GM21528 (cell line): ENCODE measurements around the gene LPP.

Source experiments
- ATAC-seq: cut with Tn5 transposase; IDR thresholded peaks from one replicate; pipeline ENCODE4 v1.9.1; 2021; ENCODE audit warnings: mild to moderate bottlenecking, moderate library complexity; ENCODE audit not compliant: unreplicated experiment, low FRiP score

Gene LPP

GRCh38 chr3:188166441-188166840 is 12.5 kb downstream of the LPP start:
- ATAC-seq = no peak

GRCh38 chr3:188168186-188168585 is 14.2 kb downstream of the LPP start:
- no peak for ATAC-seq

DNA sequence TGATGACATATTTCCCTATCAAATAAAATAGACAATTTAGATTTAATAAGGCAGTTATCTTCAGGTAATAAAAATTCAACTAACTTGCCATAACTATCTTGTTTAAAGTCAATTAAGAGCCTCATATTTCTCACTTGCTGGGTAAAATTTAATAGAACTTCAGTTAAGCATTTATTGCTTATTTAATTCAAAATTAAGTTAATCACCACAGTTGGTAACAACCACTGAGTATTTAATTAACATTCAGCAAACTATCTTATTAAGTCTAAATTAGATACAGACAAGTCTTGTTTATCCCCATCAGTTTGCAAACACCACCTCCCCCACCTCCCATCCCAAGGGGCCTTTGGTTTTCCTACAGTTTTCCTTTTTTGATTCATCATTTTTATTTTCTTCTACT is 14.7 kb downstream of the LPP start:
- no peak for ATAC-seq

- ATAC-seq = no peak
These were observed 16.0 kb downstream of the LPP start for GRCh38 chr3:188169830-188170455.

DNA sequence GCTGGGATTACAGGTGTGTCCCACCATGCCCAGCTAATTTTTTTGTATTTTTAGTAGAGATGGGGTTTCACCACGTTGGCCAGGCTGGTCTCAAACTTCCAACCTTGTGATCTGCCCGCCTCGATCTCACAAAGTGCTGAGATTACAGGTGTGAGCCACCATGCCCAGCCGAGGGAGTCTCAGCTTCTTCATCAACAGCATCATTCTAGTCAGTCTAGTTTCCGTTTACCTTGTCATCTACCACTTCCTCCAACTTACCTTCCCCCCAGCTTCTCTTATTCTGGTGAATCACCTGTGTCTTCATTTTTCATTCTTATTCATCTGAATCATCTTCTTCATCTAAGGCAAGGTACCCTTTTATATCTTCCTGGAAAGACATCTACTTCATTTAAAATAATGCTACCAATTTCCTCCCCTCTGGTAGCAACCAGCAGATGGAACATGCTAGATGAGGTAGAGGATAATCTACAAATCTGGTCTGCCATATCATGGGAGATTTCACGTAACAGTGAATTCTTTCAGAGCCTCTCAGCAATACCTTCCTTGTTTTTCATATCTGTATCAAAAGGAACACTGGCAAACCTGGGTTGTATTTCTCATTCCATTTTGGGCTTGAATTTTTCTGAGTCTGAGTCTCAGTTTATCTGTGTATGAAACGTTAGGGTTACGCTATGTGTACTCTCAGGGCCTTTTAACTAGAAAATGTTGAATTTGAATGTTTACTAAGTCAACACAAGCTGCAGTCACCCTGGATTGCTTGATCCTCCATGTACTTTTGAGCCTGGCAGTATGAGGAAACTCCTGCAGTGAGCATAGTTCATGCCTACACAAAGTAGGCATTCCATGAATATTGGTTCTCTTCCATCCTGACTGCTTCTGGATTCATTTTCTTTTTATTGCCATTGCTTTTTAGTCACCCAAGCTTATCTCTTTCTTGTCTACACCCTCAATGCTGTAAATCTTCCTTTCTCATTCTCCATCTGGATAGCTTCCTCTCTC is 16.8 kb downstream of the LPP start:
- no peak for ATAC-seq

DNA sequence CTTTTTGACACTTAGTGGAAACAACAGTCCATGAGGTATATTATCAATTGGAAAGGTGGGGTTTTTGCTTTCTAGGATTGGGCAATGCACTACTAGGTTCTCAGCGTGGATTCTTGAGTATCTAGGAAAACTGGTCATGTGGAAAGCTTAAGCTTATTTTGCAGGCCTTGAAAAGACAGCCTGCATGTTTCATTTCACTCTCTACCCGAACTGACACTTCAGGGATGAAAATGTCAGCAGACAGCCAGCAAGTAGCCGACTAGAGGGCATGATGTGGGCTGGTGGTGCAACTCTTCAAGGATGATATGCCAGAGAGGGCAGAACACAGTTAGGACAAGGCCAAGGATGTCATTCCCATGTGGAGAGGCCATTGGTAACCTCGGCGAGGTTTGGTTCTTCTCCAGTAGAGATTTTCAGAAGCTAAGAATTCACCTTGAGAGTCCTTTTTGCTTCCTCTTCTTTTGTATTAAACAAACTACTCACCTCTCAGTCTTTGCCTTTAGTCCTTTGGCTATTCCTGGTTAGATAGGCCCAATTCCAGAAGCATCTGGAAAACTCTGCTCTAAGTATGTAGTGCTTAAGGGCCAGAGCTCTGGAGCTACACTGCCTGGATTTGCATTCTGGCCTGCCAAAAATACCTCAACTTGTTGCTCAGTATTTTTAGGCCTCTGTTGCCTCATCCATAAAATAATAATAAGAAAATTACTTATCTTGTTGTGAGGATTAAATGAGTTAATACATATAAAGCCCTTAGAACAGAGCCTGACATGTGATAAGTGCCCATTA is 17.9 kb downstream of the LPP start:
- no peak for ATAC-seq

GRCh38 chr3:188174317-188175044 is 20.5 kb downstream of the LPP start:
- ATAC-seq = no peak

DNA sequence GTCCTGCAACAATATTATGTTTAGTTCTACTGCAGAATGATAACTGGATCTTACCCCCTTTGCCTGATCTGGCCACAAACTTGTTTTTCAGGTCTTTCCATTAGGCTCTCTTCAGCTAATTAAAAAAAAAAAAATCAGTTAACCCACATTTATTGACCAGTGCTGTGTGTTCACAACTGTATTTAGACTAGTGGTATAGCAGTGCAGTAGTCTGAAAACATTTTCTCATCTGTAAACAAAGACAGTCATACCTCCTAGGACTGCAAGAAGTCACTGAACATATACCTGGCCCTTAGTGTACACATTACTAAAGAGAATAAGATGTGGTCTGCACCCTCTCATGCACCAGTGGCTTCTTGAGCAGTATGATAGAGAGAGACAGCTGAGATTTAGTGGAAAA is 22.5 kb downstream of the LPP start:
- no peak for ATAC-seq

DNA sequence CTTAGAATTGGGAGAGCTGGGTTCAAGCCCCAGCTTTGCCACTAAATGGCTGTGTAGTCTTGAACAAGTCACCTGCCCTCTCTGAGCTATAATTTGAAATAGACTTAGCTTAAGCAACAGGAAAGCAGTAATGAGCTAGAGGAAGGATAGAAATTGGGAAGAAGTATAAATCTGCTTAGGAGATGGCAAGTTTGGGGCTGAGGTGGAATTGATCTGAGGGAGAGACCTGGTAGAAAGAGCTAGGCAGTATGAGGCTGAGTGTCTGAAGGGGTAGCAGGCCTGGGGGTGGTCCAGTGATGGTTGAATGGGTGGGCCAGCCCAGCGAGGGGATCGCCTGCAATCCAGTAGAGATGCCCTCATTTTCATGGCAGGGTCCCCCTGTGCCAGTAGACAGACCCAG is 22.9 kb downstream of the LPP start:
- no peak for ATAC-seq

DNA sequence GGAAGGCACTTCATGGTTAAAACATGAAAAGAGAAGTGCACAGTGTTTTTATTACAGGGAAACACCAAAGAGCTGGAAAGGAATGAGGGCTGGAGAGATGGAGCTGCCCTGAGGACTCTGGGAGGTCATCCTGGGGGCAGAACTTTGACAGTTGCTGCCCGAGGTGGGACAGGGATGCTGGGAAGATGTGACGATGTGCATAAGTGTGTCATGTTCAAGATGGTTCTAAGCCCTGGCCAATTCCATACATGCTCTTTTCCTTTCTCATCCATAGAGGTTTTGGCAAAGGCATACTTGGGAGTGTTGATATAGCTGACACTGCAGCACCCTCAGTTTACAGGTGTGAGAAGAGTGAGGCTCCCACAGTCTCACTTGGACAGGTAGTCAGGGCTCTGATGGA is 23.8 kb downstream of the LPP start:
- no peak for ATAC-seq

GRCh38 chr3:188178293-188178936 is 24.5 kb downstream of the LPP start:
- ATAC-seq = no peak

GRCh38 chr3:188179006-188179966 is 25.3 kb downstream of the LPP start:
- ATAC-seq = no peak

DNA sequence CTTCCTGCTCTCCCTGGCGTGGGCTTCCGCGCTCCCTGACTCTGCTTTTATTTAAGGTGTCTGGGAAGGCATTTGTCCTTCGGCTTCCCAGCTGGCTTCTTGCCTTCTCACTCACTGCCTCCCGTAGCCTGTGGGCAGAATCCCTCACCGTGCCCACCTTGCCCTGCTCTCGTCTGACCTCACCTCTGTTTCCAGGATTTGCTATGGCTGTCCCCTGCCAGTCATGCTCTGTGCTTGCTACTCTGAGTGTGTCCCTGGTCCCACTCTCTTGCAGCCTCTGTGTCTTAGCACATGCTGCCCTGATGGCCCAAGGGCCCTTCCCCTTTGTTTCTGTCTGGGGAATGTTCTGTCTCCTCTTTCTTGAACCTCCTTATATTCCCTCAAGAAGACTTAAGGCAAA is 26.2 kb downstream of the LPP start:
- ATAC-seq = no peak

DNA sequence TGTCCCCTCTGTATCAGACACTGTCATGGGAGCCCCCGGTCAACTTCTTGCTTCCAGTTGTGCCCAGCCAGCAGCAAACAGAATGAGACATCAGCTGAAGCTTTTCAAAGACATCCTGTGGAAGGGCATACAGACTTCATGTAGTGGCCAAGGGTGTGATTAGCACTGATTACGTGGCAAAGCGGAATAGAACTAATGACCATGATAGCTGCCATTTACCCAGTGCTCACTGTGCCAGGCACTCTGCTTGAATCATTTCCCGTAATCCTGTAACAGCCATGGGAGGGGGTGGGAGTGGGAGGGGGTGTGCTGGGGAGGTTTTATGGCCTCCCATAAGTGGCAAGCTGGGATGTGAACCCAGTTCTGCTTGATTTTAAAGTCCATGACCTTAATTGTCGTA is 29.5 kb downstream of the LPP start:
- no peak for ATAC-seq

- ATAC-seq = no peak
These were observed 30.2 kb downstream of the LPP start for GRCh38 chr3:188184160-188184559.

DNA sequence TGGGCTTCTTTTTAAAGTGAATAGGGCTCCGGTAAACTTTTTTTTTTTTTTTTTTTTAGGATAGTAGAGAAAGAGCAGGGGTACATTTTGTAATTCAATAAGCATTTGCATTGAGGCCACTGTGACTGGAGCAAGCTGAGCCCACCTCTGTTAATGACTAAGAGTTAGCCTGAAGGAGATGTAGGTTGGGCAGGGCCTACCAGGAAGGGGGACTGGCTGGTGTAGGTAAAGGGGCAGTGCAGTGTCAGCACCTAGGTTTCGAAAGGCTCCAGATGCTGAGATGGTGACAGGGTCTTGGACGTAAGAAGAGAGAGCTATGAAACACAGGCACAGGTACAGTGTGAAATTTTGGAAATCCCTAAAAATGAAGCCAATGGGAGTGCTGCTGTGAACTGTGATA is 30.7 kb downstream of the LPP start:
- ATAC-seq = no peak

DNA sequence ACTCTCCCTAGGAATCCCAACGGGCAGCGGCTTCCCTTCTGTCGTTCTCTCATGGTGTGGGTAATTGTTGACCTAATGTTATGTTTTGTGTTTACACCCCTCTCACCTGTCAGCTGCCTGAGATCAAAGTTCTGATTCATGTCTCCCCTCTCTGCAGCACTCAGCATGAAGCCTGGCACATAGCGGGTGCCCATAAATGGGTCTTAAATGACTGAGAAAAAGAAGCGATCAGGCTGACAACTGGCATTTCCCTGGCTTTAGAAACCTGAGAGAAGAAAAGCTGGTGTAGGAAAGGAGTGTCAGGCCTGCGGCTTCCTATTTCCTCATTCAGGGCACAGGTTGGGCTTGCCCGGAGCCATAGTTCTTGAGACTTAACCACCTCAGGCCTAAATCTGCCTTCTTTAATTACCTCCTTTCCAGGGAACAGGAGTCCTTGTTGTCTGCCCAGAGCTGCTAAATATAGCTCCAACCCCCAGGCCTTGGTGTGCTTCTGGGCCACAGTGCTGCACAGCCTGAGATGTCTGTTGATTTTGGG is 31.8 kb downstream of the LPP start:
- no peak for ATAC-seq

- ATAC-seq = no peak
These were observed 33.1 kb downstream of the LPP start for GRCh38 chr3:188187053-188187452.

GRCh38 chr3:188188911-188189310 is 35.0 kb downstream of the LPP start:
- ATAC-seq = no peak
